Endothelial cell of umbilical vein (primary cell): ENCODE measurements around the gene FBXO33. TPM values are rescaled to one million over a fixed set of nuclear protein-coding genes. Genes with fewer than 3 reads are reported as not detected.

Experiments used
- BruUV-seq: library from RNA; stranded (reverse); fragments of 400-500 nt; replicated peaks from 2 replicates; lab custom pipeline; 2021; lab: Mats Ljungman, UMichigan
- CTCF ChIA-PET: fragments of 300-600, 350-600 bp; sonication (Branson Sonifier 250); formaldehyde crosslinking; loops from one replicate; lab custom pipeline; 2021; ENCODE audit warnings: antibody characterized with exemption, inconsistent platforms; lab: Charles Lee
- POLR2A ChIA-PET: fragments of 300-600, 350-600 bp; sonication (Branson Sonifier 250); formaldehyde crosslinking; loops from one replicate; lab custom pipeline; 2021; ENCODE audit warnings: antibody characterized with exemption, inconsistent platforms; lab: Charles Lee
- DNase-seq: peaks from one replicate; pipeline ENCODE4 v3.0.0-alpha.2; 2011; ENCODE audit warnings: low read depth, low spot score
- FAIRE-seq: peaks from 2 replicates; lab custom pipeline; 2011; peaks lifted over from hg19 to GRCh38; lab: Jason Lieb, UNC
- H2AFZ ChIP-seq: 2 replicates; pipeline ENCODE4 v1.6.0; 2012; ENCODE audit warnings: low read depth, low read length, control low read depth, inconsistent platforms
- H3K27ac ChIP-seq: 2 replicates; pipeline ENCODE4 v1.5.1; 2011; ENCODE audit warnings: low read depth, mild to moderate bottlenecking, control low read depth, low read length, moderate library complexity; ENCODE audit not compliant: insufficient read depth
- H3K27me3 ChIP-seq, 2 experiments: 2 replicates each; pipeline versions ENCODE4 v1.6.0 to v1.6.1; 2011; ENCODE audit warnings: low read length in 2 of 2, mixed read lengths in 1 of 2; ENCODE audit not compliant: control insufficient read depth in 2 of 2, insufficient read depth in 2 of 2
- H3K36me3 ChIP-seq, 2 experiments: 2 replicates in 1 of 2; 3 replicates in 1 of 2; pipeline ENCODE4 v1.5.1; 2011; ENCODE audit warnings: low read length in 2 of 2, mild to moderate bottlenecking in 1 of 2, moderate library complexity in 1 of 2; ENCODE audit not compliant: control insufficient read depth in 2 of 2, insufficient read depth in 2 of 2; ENCODE audit errors: extremely low read depth in 1 of 2
- H3K4me1 ChIP-seq: 3 replicates; pipeline ENCODE4 v1.5.1; 2011; ENCODE audit warnings: mild to moderate bottlenecking, low read length; ENCODE audit not compliant: control insufficient read depth, insufficient read depth; ENCODE audit errors: extremely low read depth
- H3K4me2 ChIP-seq: 2 replicates; pipeline ENCODE4 v1.6.1; 2011; ENCODE audit warnings: low read length, control low read depth, mixed read lengths; ENCODE audit not compliant: insufficient read depth
- H3K4me3 ChIP-seq, 3 experiments: fragments of 200-600 bp in 1 of 3; sonication (generic), shearing (Covaris generic) in 1 of 3; replicated peaks in 1 of 3; 2 replicates each; pipeline ENCODE4 v1.5.1; 2011 to 2016; ENCODE audit warnings: control low read depth in 3 of 3, low read length in 3 of 3, mild to moderate bottlenecking in 2 of 3, inconsistent platforms in 1 of 3, low read depth in 1 of 3, moderate library complexity in 1 of 3; ENCODE audit not compliant: insufficient read depth in 1 of 3
- H3K79me2 ChIP-seq: 2 replicates; pipeline ENCODE4 v1.6.0; 2012; ENCODE audit warnings: low read length, inconsistent platforms; ENCODE audit not compliant: control insufficient read depth, insufficient read depth
- H3K9ac ChIP-seq: replicated peaks from 2 replicates; pipeline ENCODE3; 2011; ENCODE audit warnings: low read length, control low read depth; ENCODE audit not compliant: insufficient read depth; ENCODE audit errors: extremely low read depth
- H3K9me1 ChIP-seq: replicated peaks from 3 replicates; pipeline ENCODE4 v1.6.0; 2011; ENCODE audit warnings: mild to moderate bottlenecking, low read length; ENCODE audit not compliant: control insufficient read depth, insufficient read depth; ENCODE audit errors: extremely low read depth
- H3K9me3 ChIP-seq: replicated peaks from 2 replicates; pipeline ENCODE4 v1.5.1; 2012; ENCODE audit warnings: low read length, inconsistent platforms; ENCODE audit not compliant: control insufficient read depth, insufficient read depth
- H4K20me1 ChIP-seq: replicated peaks from 2 replicates; pipeline ENCODE3; 2011; ENCODE audit warnings: mild to moderate bottlenecking, low read length; ENCODE audit not compliant: control insufficient read depth, insufficient read depth; ENCODE audit errors: extremely low read depth
- CTCF ChIP-seq, 2 donors: IDR thresholded peaks; 1 replicate in 1 of 2; 2 replicates in 1 of 2; pipeline ENCODE4 v1.5.1; 2011; ENCODE audit warnings: low read length in 2 of 2, mild to moderate bottlenecking in 2 of 2, moderate library complexity in 2 of 2, control low read depth in 1 of 2, inconsistent platforms in 1 of 2, low read depth in 1 of 2; ENCODE audit not compliant: insufficient read depth in 1 of 2; ENCODE audit errors: extremely low read depth in 1 of 2
- EZH2 ChIP-seq: IDR thresholded peaks from 2 replicates; pipeline ENCODE4 v1.6.1; 2012; ENCODE audit warnings: borderline replicate concordance, low read depth, mild to moderate bottlenecking, moderate library complexity, low read length, inconsistent platforms; ENCODE audit not compliant: severe bottlenecking
- FOS ChIP-seq: IDR thresholded peaks from 2 replicates; pipeline ENCODE4 v1.6.1; 2011; ENCODE audit warnings: mild to moderate bottlenecking, low read length, moderate library complexity, borderline replicate concordance; ENCODE audit not compliant: insufficient read depth
- GATA2 ChIP-seq: IDR thresholded peaks from 2 replicates; pipeline ENCODE4 v1.7.0; 2011; ENCODE audit warnings: low read depth, mild to moderate bottlenecking, moderate library complexity, mixed read lengths, low read length; ENCODE audit not compliant: insufficient read length, insufficient read depth
- JUN ChIP-seq: IDR thresholded peaks from 2 replicates; pipeline ENCODE4 v1.6.1; 2011; ENCODE audit warnings: borderline replicate concordance, low read depth; ENCODE audit not compliant: insufficient read length, insufficient read depth
- MAX ChIP-seq: IDR thresholded peaks from 2 replicates; pipeline ENCODE4 v1.6.1; 2011; ENCODE audit not compliant: insufficient read depth, insufficient read length
- MYC ChIP-seq: IDR thresholded peaks from one replicate; pipeline ENCODE4 v1.6.1; 2011; ENCODE audit warnings: mild to moderate bottlenecking, low read depth, low read length
- POLR2A ChIP-seq: IDR thresholded peaks from 2 replicates; pipeline ENCODE4 v1.6.1; 2012; ENCODE audit warnings: low read depth, mild to moderate bottlenecking, control low read depth, low read length
- POLR2AphosphoS5 ChIP-seq: IDR thresholded peaks from 2 replicates; pipeline ENCODE4 v1.6.1; 2012; ENCODE audit warnings: low read depth, mild to moderate bottlenecking, control low read depth, low read length, moderate library complexity; ENCODE audit not compliant: insufficient read depth
- dilution Hi-C: fragments of 300-500 bp; cut with MboI; formaldehyde crosslinking; loops from one replicate; pipeline ENCODE4 v1.15.0; 2019; ENCODE audit warnings: low sequenced_read_pairs; ENCODE audit not compliant: extremely low pct_ligation_motif_present
- intact Hi-C: fragments of 100-400 bp; cut with micrococcal nuclease; formaldehyde crosslinking; loops from one replicate; pipeline ENCODE4 v1.10.0; 2022
- polyA plus RNA-seq, 4 experiments: library from polyadenylated mRNA; depleted of rRNA in 3 of 4; stranded (reverse) in 3 of 4; unstranded in 1 of 4; fragments of >200 nt; gene quantifications; 2 replicates each; pipeline versions ENCODE4 v1.2.1 to v1.2.3, GENCODE V29; 2011 to 2012; ENCODE audit warnings: missing spikeins in 1 of 4
- total RNA-seq: library from RNA; stranded (reverse); gene quantifications from 2 replicates; pipeline ENCODE4 v1.2.3, GENCODE V29; 2021

Gene FBXO33
- total and polyA plus RNA-seq, 2 donors (not counting 3 experiments of a cell fraction or from before 2014, with no cell fraction given): 4.2 to 5.0 TPM

GRCh38 chr14:39419272-39419671, 13.0 kb downstream of the FBXO33 start:
- H3K9ac ChIP-seq: no peak overlapping the region
- no peaks in the 10 kb centered on the region for H3K9me3 ChIP-seq

More at GRCh38 chr14:39419272-39419671, 13.0 kb downstream of the FBXO33 start:
- H3K9me1 ChIP-seq: no peaks in the 10 kb centered on the region
- intact Hi-C loops (no loop called here), dilution Hi-C loops (no loop called here)
- no peak overlapping the region for H3K4me2 ChIP-seq
- H2AFZ ChIP-seq: no peak overlapping the region
- H4K20me1 ChIP-seq: no peaks in the 10 kb centered on the region
- ChIA-PET CTCF (interaction anchor here (1.0 kb wide), 1 partner anchor 12 kb away, joined by 3 read pairs; no protein-coding TSS in a partner anchor), POLR2A (no interaction called here)
- no peak overlapping the region for H3K4me3 ChIP-seq
- no peaks in the 10 kb centered on the region for H3K27me3 ChIP-seq
- BruUV-seq: no TSS peak
- H3K27ac ChIP-seq: no peak overlapping the region
- FAIRE-seq: no peak
- peaks cover 9% of the 10 kb centered on the region for H3K79me2 ChIP-seq
- H3K4me1 ChIP-seq: no peaks in the 10 kb centered on the region
- no peak for DNase-seq
- H3K36me3 ChIP-seq: no peaks in the 10 kb centered on the region
- no peak for TF ChIP-seq MAX
- TF ChIP-seq POLR2A: no peak
- TF ChIP-seq FOS: no peak
- no peak for TF ChIP-seq JUN
- TF ChIP-seq GATA2: no peak
- TF ChIP-seq EZH2: no peak
- TF ChIP-seq CTCF (IDR thresholded peaks at IDR 0.05; ENCODE audit: extremely low read depth in 1 of 2, insufficient read depth in 1 of 2, low read depth in 1 of 2, low read length in 2 of 2): no peak
- no peak for TF ChIP-seq MYC
- no peak for TF ChIP-seq POLR2AphosphoS5
